IPS DF 4.7 (cell line): ENCODE results near the gene SRGAP1.
"Not testable (repeated sequence)": the region's sequence is repeated elsewhere in the genome, so short reads cannot be mapped to it uniquely, and the experiment has no call there.

ENCODE experiments used
- DNase-seq: peaks from one replicate; pipeline ENCODE4 v3.0.0-alpha.2; 2013; ENCODE audit warnings: low spot score; ENCODE audit errors: extremely low read depth

SRGAP1 gene

GRCh38 chr12:64154677-64155076, 310.2 kb downstream of the SRGAP1 start:
- DNase-seq, result no peak

GRCh38 chr12:64157110-64157509, 312.6 kb downstream of the SRGAP1 start:
- no peak for DNase-seq

DNA sequence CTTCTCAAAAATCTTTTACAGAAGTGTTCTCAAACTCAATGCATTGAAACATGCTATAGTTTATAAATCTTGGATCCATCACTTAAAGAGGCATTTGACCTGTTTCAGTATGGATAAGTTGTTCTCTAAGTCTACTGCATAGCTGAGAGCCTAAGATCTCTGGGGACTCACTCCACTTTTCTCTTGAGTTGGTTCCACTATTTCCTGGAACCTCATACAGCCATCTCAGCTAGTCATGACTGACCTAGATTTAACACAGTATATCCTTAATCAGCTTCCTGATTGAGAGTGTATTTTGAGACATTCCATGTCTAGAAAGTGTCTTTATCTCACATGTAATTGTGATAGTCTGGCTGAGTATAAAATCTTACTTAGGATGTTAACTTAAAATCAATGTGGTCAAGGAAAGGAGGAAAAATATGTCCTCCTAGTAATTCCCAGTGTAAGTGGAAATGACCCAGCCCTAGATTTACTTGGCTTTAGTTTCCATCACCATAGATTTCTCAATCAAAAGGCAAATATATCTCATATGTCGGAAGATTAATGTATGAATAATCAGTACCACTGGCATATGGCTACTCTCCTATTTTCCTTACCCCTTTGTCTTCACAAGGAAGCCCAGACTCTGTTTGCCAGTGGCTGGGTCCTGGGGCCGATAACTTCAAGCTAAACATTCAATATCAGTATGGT, 315.7 kb downstream of the SRGAP1 start:
- no peak for DNase-seq

GRCh38 chr12:64160711-64161060, 316.2 kb downstream of the SRGAP1 start:
- no peak for DNase-seq

DNA sequence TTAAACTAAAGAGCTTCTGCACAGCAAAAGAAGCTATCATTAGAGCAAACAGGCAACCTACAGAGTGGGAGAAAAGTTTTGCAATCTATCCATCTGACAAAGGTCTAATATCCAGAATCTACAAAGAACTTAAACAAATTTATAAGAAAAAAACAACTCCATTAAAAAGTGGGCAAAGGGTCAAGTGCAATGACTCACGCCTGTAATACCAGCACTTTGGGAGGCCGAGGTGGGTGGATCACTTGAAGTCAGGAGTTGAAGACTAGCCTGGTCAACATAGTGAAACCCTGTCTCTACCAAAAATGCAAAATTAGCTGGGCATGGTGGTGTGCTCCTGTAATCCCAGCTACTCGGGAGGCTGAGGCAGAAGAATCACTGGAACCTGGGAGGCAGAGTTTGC, 322.1 kb downstream of the SRGAP1 start:
- DNase-seq, result not testable (repeated sequence)

GRCh38 chr12:64167041-64167440, 322.5 kb downstream of the SRGAP1 start:
- DNase-seq, result not testable (repeated sequence)

GRCh38 chr12:64170024-64170423, 325.5 kb downstream of the SRGAP1 start:
- no peak for DNase-seq

GRCh38 chr12:64170730-64171129, 326.2 kb downstream of the SRGAP1 start:
- no peak for DNase-seq

DNA sequence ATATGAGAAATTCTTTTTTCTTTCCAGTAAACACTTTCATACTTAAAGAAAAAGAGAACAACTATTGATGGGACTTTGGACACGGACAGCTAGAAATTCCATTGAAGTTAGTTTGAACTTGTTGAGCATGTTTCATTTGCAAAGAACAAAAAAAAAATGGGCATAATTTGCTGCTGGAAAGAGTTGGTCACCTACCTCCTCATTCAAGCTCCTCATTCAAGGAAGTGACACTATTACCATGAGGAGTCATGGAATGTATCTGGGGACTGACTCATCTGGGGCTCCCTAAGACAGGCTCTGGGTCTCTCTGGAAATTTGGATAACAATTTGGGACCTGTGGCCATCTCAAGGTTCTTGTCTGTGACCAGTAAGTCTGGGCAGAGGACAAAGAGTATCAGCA, 327.2 kb downstream of the SRGAP1 start:
- no peak for DNase-seq

DNA sequence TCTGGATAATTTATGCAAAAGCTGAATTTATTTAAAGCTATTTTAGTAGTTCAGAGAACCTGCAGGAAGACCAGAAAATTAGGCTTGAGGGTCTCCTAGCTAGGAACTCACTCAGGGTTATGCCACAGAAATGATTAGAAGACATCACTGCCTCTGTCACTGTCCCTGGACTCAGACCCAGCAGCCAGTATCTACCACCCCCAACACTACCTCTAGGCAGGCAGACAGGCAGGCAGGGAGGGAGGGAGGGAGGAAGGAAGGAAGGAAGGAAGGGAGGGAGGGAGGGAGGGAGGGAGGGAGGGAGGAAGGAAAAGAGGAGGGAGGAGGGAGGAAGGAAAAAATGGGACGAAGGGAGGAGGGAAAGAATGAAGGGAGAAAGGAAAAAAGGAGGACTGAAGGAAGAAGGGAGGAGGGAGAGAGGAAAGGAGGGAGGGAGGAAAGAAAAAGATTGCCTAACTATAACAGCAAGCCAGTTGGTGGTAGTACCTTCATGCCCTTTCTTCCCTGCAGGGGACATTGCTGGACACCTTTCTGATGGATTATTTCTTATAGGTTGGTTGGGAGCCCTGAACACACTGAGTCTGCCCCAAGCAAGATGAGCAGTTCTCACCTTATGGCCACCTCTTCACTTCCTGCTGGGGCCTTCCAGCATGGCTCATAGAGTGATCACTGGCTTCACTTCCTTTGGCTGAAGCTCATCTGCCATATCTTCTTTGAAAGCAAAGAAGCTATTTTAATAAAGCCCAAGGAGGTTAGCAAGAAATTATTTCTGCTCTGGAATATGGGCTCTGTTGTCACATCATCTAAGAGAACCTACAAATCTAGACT, 327.9 kb downstream of the SRGAP1 start:
- no peak for DNase-seq

DNA sequence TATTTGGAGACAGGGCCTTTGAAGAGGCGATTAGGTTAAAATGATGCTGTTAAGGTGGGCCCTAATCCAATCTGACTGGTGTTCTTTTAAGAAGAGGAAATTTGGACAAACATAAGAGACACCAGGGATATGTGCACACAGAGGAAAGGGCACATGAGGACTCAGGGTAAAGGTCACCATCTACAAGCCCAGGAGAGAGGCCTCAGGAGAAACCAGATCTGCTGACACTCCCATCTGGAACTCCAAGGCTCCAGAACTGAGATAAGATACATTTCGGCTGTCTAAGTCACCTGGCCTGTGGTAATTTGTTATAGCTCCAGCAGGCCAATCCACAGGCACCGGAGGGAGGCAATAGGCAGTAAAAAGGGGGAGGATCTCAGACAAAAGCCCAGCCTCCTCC, 329.0 kb downstream of the SRGAP1 start:
- no peak for DNase-seq

DNA sequence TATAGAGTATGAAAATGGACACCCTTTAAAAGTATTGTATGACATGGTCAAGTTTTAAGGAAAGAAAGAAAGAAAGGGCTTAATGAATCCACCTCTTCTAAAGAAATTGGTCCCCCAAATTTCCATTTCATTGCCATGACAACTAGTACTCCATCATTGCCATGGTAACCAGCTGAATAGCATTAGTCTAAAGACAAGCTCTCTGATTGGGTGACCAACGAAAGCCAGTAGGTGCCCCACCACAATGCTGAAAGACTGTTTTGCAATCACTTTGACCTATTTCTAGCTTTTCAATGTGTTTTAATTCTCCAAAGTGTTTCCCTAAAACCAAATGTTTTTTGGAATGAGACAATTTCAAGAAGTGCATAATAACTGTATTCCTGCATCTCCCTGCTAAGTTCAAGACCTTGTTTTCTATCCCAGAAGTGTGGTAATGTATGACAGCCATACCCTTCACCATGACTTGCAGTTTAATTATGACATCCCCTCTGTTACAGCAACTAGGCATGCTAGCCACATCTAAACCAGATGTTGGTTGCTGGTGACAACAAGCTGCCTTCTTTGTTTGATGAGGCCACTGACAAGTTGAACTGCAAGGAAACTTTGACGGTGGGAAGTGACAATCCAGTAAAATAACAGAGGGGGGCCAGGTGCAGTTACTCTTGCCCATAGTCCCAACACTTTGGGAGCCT, 330.9 kb downstream of the SRGAP1 start:
- DNase-seq, result no peak

- DNase-seq, result no peak
These were observed 332.5 kb downstream of the SRGAP1 start for GRCh38 chr12:64177001-64177400.

DNA sequence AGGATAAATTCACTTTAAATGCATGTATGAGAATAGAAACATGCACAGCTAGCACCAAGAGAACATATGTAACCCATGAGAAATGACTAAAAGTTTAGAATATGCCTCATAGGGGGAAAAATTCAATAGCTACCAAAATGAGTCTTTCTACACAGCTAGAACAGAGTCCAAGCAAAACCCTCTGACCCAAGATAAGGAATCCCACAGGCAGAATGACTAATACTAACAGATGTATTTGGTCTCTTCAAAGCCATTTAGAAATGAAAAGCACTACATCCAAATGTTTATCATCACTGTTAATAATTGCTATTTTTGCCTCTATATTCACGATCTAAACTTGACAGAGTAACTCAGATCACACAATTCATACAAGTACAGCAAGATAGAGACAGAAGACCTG, 333.6 kb downstream of the SRGAP1 start:
- DNase-seq, result no peak

DNA sequence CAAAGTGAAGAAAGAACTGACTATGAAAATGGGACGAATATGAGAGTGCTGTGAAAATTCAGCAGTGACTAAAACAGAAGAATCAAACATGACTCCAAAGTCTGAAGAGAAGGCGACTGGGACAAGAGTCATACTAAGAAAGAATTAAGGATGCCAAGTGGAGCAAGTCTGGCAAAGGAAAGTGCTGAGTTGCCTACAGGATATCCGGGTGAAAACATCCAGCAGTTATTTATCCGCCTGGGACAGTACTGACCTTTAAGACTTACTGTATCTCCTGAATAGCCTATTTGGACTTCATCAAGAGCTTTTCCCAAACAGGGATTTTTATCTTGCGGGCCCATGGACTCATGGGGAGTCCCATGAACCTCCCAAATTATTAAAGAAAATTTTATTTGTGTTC, 336.5 kb downstream of the SRGAP1 start:
- no peak for DNase-seq

DNA sequence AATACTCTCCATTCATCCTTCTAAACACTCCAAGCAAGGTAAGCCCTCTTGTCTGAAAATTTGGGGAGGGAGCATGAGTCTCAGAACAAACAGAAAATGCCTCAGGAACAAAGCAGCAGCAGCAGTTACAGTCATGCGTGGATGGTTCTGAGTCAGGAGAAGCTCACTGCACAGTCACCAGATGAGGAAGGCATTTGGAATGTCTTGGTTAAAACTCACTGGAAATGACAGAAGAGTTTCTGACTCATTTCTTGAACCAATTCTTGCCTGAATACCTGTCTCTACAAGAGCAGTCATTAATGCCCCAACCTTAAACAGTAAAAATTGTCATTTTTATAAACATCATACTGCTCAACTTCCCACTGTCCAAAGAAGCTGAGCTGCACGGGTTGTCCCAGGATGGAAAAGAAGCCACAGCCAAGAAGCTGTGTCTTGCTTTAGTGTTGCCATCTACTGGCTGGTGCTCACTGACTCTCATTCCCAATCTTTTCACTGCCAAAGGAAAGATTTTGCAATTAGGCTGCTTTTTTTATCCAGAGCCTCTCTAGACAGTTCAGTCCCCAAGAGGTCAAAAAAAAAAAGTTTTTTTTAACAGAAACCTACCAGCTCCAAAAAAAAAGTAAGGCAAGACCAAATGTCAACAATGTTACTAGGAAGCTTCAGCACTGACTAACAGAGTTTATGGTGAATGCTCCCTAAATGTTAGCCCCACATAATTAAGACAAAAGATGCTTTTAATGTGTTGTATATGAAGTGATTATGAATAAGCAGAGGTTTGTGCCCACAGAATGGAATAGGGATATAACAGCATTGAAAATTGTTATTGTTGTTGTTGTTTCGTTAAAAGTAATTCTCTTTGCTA, 337.2 kb downstream of the SRGAP1 start:
- DNase-seq, result no peak

GRCh38 chr12:64184216-64184615, 339.7 kb downstream of the SRGAP1 start:
- DNase-seq, result no peak

DNA sequence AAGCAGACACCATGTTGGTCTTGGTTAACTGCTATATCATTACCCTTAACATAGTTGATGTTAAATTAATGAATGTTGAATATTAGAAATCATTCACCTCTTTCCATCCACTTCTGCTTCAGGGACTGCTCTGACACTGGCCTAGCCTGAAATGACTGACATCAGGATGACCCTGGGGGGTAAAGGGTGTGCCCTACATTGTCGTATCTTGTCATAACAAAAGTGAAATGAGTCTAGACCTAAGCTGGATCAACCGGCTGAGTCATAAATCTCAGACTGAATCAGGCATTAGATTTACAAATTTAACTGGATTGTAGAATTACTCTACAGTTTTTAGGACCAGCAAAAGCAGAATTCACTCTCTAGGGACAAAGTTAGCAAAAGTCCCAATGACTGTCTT, 342.3 kb downstream of the SRGAP1 start:
- DNase-seq, result no peak

- no peak for DNase-seq
These were observed 342.9 kb downstream of the SRGAP1 start for GRCh38 chr12:64187370-64187769.

- DNase-seq, result no peak
These were observed 343.3 kb downstream of the SRGAP1 start for GRCh38 chr12:64187794-64188193.

GRCh38 chr12:64189530-64189929, 345.0 kb downstream of the SRGAP1 start:
- no peak for DNase-seq
